NCI-H2081 (cell line): ENCODE results near the gene GALNT14.
"Not testable (repeated sequence)": the region's sequence is repeated elsewhere in the genome, so short reads cannot be mapped to it uniquely, and the experiment has no call there.

Experiments used
- DNase-seq, 2 experiments: peaks; one replicate each; lab custom pipeline; 2025; lab: John Stamatoyannopoulos, UW

The GALNT14 gene

DNA sequence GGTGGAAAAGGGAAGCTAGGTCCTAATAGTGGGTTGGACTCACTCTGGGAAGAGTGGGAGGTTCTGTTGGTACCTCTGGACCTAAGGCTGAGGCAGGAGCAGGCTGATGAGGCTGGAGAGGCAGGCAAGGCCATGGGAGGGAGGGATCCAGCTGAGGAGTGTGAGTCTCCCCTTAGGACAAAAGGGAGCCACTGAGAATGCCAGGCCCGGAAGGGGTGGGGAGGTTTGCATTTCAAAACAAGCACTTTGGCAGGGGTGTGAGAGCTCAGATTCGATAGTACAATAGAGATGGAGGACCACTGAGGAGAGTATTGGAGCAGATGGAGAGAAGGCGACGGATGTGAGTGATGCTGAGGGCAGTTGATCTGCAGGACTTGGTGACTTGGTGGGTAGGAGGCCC lies 198.9 kb downstream of the GALNT14 start:
- no peak for DNase-seq

GRCh38 chr2:30938196-30938595 lies 200.0 kb downstream of the GALNT14 start:
- DNase-seq = no peak

- DNase-seq = no peak
Measured at GRCh38 chr2:30936977-30937376, 201.3 kb downstream of the GALNT14 start.

GRCh38 chr2:30935795-30936194 lies 202.4 kb downstream of the GALNT14 start:
- DNase-seq = no peak

DNA sequence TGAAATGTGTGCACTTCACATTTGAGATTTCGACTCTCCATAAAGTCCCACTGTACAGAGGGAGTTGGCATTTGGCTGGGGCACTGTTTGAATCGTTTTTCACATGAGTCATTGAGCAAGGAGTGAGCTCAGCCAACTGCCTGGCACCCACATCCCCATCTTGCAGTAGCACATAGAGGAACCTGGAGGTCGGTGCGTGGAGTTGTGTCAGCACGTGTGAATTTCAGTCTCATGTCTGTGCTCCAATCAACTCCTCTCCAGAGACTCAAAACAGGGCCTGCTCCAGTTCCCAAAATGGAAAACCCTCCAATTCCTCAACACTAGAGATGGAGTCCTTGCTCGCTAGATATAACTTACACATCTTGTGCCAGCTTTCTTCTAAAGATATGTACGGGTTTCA lies 204.2 kb downstream of the GALNT14 start:
- DNase-seq = no peak

DNA sequence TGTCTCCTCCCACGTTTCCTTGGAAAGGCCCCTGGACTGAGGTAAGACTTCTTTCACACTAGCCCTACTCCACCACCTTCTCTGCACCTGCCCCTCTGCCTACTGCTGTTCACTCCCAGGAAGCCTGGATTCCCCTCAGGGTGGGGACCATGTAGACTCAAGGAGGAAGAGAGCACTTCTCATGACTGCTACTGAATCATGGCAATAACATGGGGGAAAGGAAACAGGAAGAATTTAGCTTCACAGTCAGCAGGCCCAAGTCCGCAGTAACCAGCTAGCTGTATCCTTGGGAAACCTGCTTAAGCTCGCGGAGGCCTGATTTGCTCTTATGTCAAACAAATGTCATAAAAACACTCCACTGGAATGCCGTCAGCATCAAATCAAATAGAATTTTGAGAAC lies 204.7 kb downstream of the GALNT14 start:
- no peak for DNase-seq

GRCh38 chr2:30932870-30933269 lies 205.4 kb downstream of the GALNT14 start:
- no peak for DNase-seq

GRCh38 chr2:30931841-30932407 lies 206.3 kb downstream of the GALNT14 start:
- DNase-seq = no peak

DNA sequence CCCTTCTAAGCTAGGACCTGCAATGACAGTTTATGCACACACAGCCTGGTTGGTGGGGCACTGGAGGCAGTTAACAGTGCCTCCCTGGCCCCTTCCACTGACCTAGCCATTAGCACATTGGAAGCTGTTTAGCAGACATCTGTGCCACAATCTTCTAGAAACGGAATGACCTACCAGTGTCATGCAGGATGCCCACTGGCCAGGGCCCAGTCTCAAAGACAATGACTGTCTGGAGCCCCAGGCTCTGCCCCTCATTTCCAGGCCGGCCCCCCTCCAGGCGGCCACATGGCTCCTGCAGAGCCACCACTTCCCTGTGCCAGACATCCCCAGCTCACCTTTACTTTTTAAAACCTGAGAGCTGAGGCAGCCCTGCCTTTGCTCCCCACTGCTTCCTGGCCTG lies 207.5 kb downstream of the GALNT14 start:
- DNase-seq = no peak

DNA sequence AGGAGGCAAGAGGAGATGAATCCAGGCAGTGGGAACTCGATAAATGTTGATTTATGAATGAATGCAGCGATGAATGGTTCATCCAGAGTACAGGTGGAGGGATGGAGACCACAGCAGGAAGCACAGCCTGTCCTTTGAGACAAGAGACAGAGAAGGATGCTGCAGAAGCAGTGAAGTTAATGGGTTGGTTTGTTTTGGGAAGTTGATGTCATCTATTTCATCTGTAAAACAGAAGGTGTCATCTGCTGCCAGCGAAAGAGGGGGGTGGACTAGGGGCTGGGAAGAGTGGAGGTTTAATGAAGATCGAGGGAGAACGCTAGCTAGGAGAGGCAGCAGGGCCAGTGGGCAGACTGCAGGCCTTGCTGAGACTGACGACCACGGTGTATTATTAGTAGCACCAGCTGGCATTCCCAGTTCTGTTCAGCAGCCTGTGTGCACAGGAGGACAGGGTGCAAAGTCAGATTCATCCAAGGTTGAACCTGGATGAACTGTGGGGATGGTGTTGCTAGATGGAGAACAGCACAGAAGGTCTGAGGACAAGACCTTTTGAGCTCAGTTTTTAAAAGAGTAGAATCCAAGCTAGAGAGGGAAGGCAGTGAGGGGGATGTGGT lies 210.7 kb downstream of the GALNT14 start:
- no peak for DNase-seq

DNA sequence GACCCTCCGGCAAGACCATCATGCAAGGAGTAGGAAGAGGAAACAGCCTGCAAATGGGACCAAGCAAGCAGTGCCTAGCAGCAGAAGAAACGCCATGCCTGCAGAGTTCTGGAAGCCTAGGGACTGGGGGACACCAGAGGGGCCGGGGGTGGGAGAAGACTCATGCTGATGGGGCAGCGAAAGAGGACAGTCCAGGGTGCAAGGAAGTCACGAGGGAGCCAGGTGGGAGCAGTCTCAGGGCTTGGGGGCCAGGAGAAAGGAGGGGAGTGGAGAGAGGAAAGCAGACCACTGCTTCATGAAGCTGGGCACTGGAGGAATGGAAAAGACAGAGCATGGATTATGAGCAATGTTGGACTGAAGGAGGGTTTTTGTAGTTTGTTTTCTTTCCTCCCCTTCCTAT lies 211.6 kb downstream of the GALNT14 start:
- no peak for DNase-seq

DNA sequence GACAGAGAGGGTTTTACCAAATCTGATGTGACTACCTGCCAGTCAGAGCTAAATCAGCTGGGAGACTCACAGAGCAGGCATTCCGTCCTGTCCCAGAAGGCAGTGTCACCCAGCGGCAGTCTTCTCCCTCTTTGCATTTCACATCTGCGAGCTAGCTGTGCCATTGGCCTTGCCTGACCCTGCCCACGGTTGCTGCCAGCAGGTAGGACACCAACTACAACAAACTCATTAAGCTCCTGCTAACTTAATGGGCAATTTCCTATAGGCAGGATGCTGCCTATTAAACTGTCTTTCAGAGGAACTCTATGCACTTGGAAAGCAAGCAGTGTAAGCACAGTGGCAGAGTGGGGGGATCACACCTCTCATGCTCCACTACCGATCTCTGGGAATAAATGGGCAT lies 214.6 kb downstream of the GALNT14 start:
- no peak for DNase-seq

GRCh38 chr2:30920511-30920910 lies 217.7 kb downstream of the GALNT14 start:
- no peak for DNase-seq

GRCh38 chr2:30915486-30915885 lies 222.8 kb downstream of the GALNT14 start:
- no peak for DNase-seq

DNA sequence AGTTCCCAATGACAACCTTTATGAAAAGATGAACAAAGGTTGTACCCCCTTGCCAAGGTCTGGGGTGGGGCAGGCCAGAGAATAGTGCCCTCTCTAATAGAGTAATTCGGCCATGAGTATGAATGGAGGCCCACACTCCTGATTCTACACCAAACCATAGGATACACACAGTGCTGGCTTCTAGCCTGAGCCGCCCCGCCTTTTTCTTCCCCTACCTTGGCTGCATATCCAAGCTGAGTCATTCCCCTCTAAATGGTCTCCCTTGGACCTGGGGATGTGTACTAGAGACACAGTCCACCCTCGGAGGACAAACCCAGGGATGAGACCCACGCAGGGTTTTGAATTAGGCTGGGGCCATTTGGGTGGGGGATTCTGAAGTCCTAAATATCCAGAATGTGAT lies 223.8 kb downstream of the GALNT14 start:
- DNase-seq = no peak

DNA sequence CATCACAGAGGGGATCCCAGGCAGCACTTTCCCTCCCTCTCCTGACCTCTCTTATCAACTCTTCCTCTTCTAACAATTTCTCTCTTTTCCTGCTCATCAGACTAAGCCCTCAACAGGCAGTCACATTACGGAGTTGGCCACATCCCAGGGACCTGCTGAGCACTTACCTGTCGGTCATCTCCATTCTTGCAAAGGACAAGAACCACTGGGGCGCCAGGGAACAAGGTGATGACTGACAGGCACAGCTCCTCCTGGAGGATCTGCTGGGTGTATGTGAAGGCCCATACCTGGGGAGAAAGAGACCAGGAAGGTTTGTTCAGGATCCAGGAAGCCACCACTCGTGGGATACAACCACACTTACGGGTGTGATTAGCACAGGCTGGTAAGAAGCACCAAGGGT lies 226.2 kb downstream of the GALNT14 start:
- no peak for DNase-seq

GRCh38 chr2:30911327-30911726 lies 226.9 kb downstream of the GALNT14 start:
- no peak for DNase-seq

DNA sequence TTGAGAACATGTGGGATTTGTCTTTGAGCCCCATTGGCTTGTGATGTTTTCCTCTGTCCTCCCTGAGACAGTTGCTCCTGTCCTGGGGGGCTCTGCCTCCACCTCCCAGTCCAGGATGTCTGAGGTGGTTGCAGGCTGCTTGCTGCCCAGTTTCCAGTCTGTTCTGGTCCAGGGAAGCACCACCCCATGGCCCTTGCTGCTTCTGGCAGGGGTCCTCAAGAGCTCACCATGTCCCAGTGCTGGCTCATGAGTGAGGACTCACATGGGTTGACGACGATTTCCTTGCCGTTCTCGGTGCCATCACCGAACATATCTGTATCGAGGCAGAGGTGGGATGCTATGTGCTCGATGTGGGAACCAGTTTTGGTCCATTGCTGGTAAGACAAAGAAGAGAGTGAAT lies 227.6 kb downstream of the GALNT14 start:
- DNase-seq = no peak

DNA sequence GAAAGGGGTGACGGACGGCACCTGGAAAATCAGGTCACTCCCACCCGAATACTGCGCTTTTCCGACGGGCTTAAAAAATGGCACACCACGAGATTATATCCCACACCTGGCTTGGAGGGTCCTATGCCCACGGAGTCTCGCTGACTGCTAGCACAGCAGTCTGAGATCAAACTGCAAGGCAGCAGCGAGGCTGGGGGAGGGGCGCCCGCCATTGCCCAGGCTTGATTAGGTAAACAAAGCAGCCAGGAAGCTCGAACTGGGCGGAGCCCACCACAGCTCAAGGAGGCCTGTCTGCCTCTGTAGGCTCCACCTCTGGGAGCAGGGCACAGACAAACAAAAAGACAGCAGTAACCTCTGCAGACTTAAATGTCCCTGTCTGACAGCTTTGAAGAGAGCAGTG lies 233.8 kb downstream of the GALNT14 start:
- not testable (repeated sequence) for DNase-seq

- DNase-seq = no peak
Measured at GRCh38 chr2:30903326-30903725, 234.9 kb downstream of the GALNT14 start.

DNA sequence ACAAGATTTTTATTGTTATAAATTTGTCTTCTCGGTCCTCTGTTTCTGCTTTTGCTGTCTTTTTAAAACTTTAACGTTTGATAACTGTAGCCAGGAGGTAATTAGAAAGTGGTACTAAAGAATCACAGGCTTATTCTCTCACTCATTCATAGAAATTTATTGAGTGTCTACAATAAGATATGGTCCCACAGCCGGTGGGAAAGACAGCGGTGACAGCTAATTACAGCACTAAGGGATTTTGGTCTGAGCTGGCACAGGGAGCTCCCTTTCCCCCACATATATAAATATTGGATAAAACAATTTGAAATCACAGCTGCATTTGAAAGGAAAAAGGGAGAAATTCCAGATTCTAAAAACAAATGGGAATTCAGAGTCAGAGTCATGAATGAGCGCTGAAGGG lies 237.9 kb downstream of the GALNT14 start:
- no peak for DNase-seq

- DNase-seq = no peak
Measured at GRCh38 chr2:30899516-30900054, 238.7 kb downstream of the GALNT14 start.

- no peak for DNase-seq
Measured at GRCh38 chr2:30897539-30897938, 240.7 kb downstream of the GALNT14 start.

GRCh38 chr2:30894498-30895119 lies 243.6 kb downstream of the GALNT14 start:
- no peak for DNase-seq
